Fibroblast of lung (primary cell): ENCODE measurements around the gene HLA-DRB1.

ENCODE experiments used
- EZH2 ChIP-seq: IDR thresholded peaks from 2 replicates; pipeline ENCODE4 v1.5.1; 2012; ENCODE audit warnings: low read length, control low read depth, mild to moderate bottlenecking; ENCODE audit errors: missing control alignments
- TF ChIP-seq, protein P1 (sequence below), 2 donors: IDR thresholded peaks in 1 of 2; conservative IDR thresholded peaks in 1 of 2; 1 replicate in 1 of 2; 2 replicates in 1 of 2; pipeline ENCODE4 v1.5.1; 2011 to 2012; ENCODE audit warnings: low read length in 2 of 2, control low read depth in 1 of 2, inconsistent platforms in 1 of 2, low read depth in 1 of 2, mild to moderate bottlenecking in 1 of 2

DNA sequence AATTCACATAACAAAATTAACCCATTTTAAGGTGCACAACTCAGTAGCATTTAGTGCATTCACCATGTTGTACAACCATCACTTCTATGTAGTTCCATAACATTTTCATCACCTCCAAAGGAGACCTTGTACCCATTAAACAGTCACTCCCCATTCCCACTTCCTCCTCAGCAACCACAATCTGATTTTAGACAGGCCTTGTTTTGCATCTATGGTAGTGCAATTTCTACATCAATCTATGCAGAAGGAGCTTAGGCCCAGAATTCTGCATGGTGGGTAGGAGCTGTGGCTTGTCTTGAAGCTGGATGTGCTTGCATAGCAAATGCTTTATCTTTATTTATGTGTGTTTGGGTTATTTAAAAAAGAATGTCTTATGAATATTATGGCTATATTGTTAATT lies 34.0 kb upstream of the HLA-DRB1 start:
- TF ChIP-seq, protein P1, sequence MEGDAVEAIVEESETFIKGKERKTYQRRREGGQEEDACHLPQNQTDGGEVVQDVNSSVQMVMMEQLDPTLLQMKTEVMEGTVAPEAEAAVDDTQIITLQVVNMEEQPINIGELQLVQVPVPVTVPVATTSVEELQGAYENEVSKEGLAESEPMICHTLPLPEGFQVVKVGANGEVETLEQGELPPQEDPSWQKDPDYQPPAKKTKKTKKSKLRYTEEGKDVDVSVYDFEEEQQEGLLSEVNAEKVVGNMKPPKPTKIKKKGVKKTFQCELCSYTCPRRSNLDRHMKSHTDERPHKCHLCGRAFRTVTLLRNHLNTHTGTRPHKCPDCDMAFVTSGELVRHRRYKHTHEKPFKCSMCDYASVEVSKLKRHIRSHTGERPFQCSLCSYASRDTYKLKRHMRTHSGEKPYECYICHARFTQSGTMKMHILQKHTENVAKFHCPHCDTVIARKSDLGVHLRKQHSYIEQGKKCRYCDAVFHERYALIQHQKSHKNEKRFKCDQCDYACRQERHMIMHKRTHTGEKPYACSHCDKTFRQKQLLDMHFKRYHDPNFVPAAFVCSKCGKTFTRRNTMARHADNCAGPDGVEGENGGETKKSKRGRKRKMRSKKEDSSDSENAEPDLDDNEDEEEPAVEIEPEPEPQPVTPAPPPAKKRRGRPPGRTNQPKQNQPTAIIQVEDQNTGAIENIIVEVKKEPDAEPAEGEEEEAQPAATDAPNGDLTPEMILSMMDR (conservative IDR thresholded peaks at IDR 0.05 in 1 of 2, IDR thresholded peaks at IDR 0.05 in 1 of 2; ENCODE audit: low read depth in 1 of 2, low read length in 2 of 2), result no peak
- no peak for TF ChIP-seq EZH2
